ENCODE results near the gene PIGR. TPM values are rescaled to one million over a fixed set of nuclear protein-coding genes. Genes with fewer than 3 reads are reported as not detected.
A peak's percentile ranks its signal among the peaks of the same experiment; 100 is the strongest.

The PIGR gene
- polyA plus RNA-seq, 1 donor from 2014 or later: 0.40 TPM

GRCh38 chr1:206952171-206952570 is 5.9 kb upstream of the PIGR start:
- Mint-ChIP-seq H3K4me3 (no peak overlapping the region), H3K4me1 (peaks cover 7 to 16% (median 11%) of the 10 kb centered on the region in 3 donors), H3K36me3 (peaks cover 2% of the 10 kb centered on the region), H3K9me3 (no peaks in the 10 kb centered on the region), H3K27ac (peak overlapping the region in 1 of 3 donors; percentile 17), H3K27me3 (no peaks in the 10 kb centered on the region)

- Mint-ChIP-seq H3K4me1 (peaks cover 7 to 16% (median 11%) of the 10 kb centered on the region in 3 donors), H3K9me3 (no peaks in the 10 kb centered on the region), H3K27ac (peak overlapping the region in 1 of 3 donors; percentile 17), H3K4me3 (no peak overlapping the region), H3K27me3 (no peaks in the 10 kb centered on the region), H3K36me3 (peaks cover 2% of the 10 kb centered on the region)
Measured at GRCh38 chr1:206951318-206952100, 5.2 kb upstream of the PIGR start.

- Mint-ChIP-seq H3K4me1 (peaks cover 5 to 11% (median 7%) of the 10 kb centered on the region in 3 donors), H3K36me3 (no peaks in the 10 kb centered on the region), H3K9me3 (no peaks in the 10 kb centered on the region), H3K27ac (peak overlapping the region in 1 of 3 donors; percentile 26), H3K4me3 (no peak overlapping the region), H3K27me3 (peaks cover 2% of the 10 kb centered on the region)
Measured at GRCh38 chr1:206949641-206950040, 3.4 kb upstream of the PIGR start.

GRCh38 chr1:206949208-206949607 is 2.9 kb upstream of the PIGR start:
- Mint-ChIP-seq H3K9me3 (no peaks in the 10 kb centered on the region), H3K4me3 (no peak overlapping the region), H3K36me3 (no peaks in the 10 kb centered on the region), H3K27ac (no peak overlapping the region), H3K27me3 (peaks cover 2% of the 10 kb centered on the region), H3K4me1 (peaks cover 5 to 11% (median 8%) of the 10 kb centered on the region in 3 donors)

GRCh38 chr1:206947255-206947654 is 989 bp upstream of the PIGR start:
- peaks cover 2% of the 10 kb centered on the region for H3K27me3 Mint-ChIP-seq
- no peak overlapping the region for H3K27ac Mint-ChIP-seq
- H3K36me3 Mint-ChIP-seq: no peaks in the 10 kb centered on the region
- H3K4me1 Mint-ChIP-seq: peaks cover 4 to 7% (median 6%) of the 10 kb centered on the region in 3 donors
- no peak overlapping the region for H3K4me3 Mint-ChIP-seq
- no peaks in the 10 kb centered on the region for H3K9me3 Mint-ChIP-seq

GRCh38 chr1:206945779-206946178 is 487 bp downstream of the PIGR start:
- no peaks in the 10 kb centered on the region for H3K9me3 Mint-ChIP-seq
- H3K4me3 Mint-ChIP-seq: no peak overlapping the region
- H3K27me3 Mint-ChIP-seq: peaks cover 2% of the 10 kb centered on the region
- H3K4me1 Mint-ChIP-seq: peaks cover 0 to 2% (median 0%) of the 10 kb centered on the region in 3 donors
- H3K36me3 Mint-ChIP-seq: no peaks in the 10 kb centered on the region
- H3K27ac Mint-ChIP-seq: no peak overlapping the region

- Mint-ChIP-seq H3K4me1 (peaks cover 0 to 2% (median 0%) of the 10 kb centered on the region in 3 donors), H3K27ac (no peak overlapping the region), H3K27me3 (peaks cover 2% of the 10 kb centered on the region), H3K9me3 (no peaks in the 10 kb centered on the region), H3K36me3 (no peaks in the 10 kb centered on the region), H3K4me3 (no peak overlapping the region)
Measured at GRCh38 chr1:206944703-206945102, 1.6 kb downstream of the PIGR start.

- Mint-ChIP-seq H3K4me1 (peaks cover 0 to 2% (median 0%) of the 10 kb centered on the region in 3 donors), H3K9me3 (no peaks in the 10 kb centered on the region), H3K36me3 (no peaks in the 10 kb centered on the region), H3K4me3 (no peak overlapping the region), H3K27ac (no peak overlapping the region), H3K27me3 (peaks cover 2% of the 10 kb centered on the region)
Measured at GRCh38 chr1:206941766-206942418, 4.4 kb downstream of the PIGR start.

GRCh38 chr1:206940588-206940936 is 5.7 kb downstream of the PIGR start:
- H3K9me3 Mint-ChIP-seq: no peaks in the 10 kb centered on the region
- H3K36me3 Mint-ChIP-seq: no peaks in the 10 kb centered on the region
- no peak overlapping the region for H3K27ac Mint-ChIP-seq
- H3K4me3 Mint-ChIP-seq: no peak overlapping the region
- H3K4me1 Mint-ChIP-seq: peaks cover 0 to 2% (median 0%) of the 10 kb centered on the region in 3 donors
- H3K27me3 Mint-ChIP-seq: peaks cover 2% of the 10 kb centered on the region

- Mint-ChIP-seq H3K4me1 (peaks cover 0 to 2% (median 0%) of the 10 kb centered on the region in 3 donors), H3K27ac (no peak overlapping the region), H3K36me3 (no peaks in the 10 kb centered on the region), H3K4me3 (no peak overlapping the region), H3K27me3 (no peaks in the 10 kb centered on the region), H3K9me3 (no peaks in the 10 kb centered on the region)
Measured at GRCh38 chr1:206939841-206940587, 6.3 kb downstream of the PIGR start.

GRCh38 chr1:206939131-206939530 is 7.1 kb downstream of the PIGR start:
- Mint-ChIP-seq H3K27ac (no peak overlapping the region), H3K9me3 (no peaks in the 10 kb centered on the region), H3K27me3 (no peaks in the 10 kb centered on the region), H3K36me3 (no peaks in the 10 kb centered on the region), H3K4me3 (peak overlapping the region in 1 of 4 donors; percentile 18), H3K4me1 (no peaks in the 10 kb centered on the region)

GRCh38 chr1:206937425-206937824 is 8.8 kb downstream of the PIGR start:
- Mint-ChIP-seq H3K36me3 (no peaks in the 10 kb centered on the region), H3K4me1 (peaks cover 11 to 12% (median 11%) of the 10 kb centered on the region in 3 donors), H3K4me3 (no peak overlapping the region), H3K27me3 (no peaks in the 10 kb centered on the region), H3K27ac (no peak overlapping the region), H3K9me3 (no peaks in the 10 kb centered on the region)

GRCh38 chr1:206935491-206936067 is 10.7 kb downstream of the PIGR start:
- peak overlapping the region in 1 of 3 donors; percentile 25 for H3K27ac Mint-ChIP-seq

GRCh38 chr1:206933333-206933945 is 12.8 kb downstream of the PIGR start:
- Mint-ChIP-seq H3K4me1 (peaks cover 40 to 44% (median 43%) of the 10 kb centered on the region in 3 donors), H3K4me3 (peak overlapping the region in 1 of 4 donors; percentile 46), H3K27me3 (no peaks in the 10 kb centered on the region), H3K9me3 (no peaks in the 10 kb centered on the region), H3K36me3 (no peaks in the 10 kb centered on the region), H3K27ac (peak overlapping the region in 1 of 3 donors; percentile 97)

More at GRCh38 chr1:206935491-206936067, 10.7 kb downstream of the PIGR start:
- no peaks in the 10 kb centered on the region for H3K9me3 Mint-ChIP-seq
- H3K4me1 Mint-ChIP-seq: peaks cover 28 to 30% (median 29%) of the 10 kb centered on the region in 3 donors
- no peaks in the 10 kb centered on the region for H3K27me3 Mint-ChIP-seq
- H3K4me3 Mint-ChIP-seq: no peak overlapping the region
- H3K36me3 Mint-ChIP-seq: no peaks in the 10 kb centered on the region
